ENCODE results near the gene ZNF74. TPM values are rescaled to one million over a fixed set of nuclear protein-coding genes. Genes with fewer than 3 reads are reported as not detected.
"Not testable (repeated sequence)": the region's sequence is repeated elsewhere in the genome, so short reads cannot be mapped to it uniquely, and the experiment has no call there.

The ZNF74 gene
- total and polyA plus RNA-seq, 2 donors: 5.0 to 6.1 TPM

GRCh38 chr22:20441631-20442484 lies 47.9 kb downstream of the ZNF74 start:
- Histone ChIP-seq H3K4me1 (ENCODE audit: control insufficient read depth in 2 of 2, insufficient read depth in 2 of 2, low read length in 2 of 2) (peaks cover 0 to 5% of the 10 kb centered on the region in 2 donors), H3K27ac (ENCODE audit: low read depth in 1 of 2, low read length in 1 of 2) (no peak overlapping the region), H3K9me3 (ENCODE audit: control insufficient read depth in 2 of 2, insufficient read depth in 1 of 2, low read length in 1 of 2) (no peaks in the 10 kb centered on the region), H3K4me3 (ENCODE audit: low read length in 2 of 2) (no peak overlapping the region), H3K36me3 (ENCODE audit: control insufficient read depth in 2 of 2, insufficient read depth in 2 of 2, low read length in 1 of 2) (peaks cover 0 to 8% of the 10 kb centered on the region in 2 donors), H3K27me3 (ENCODE audit: control insufficient read depth in 2 of 2, insufficient read depth in 1 of 2, low read length in 1 of 2) (peaks cover 11 to 40% of the 10 kb centered on the region in 2 donors)
- WGBS: 97% methylated on average over 21 of the region's 21 CpGs
- DNase-seq (ENCODE audit: low read depth in 6 of 9, low spot score in 9 of 9): no peak

- Histone ChIP-seq H3K27ac (ENCODE audit: low read depth in 1 of 2, low read length in 1 of 2) (no peak overlapping the region), H3K4me3 (ENCODE audit: low read length in 2 of 2) (no peak overlapping the region), H3K9me3 (ENCODE audit: control insufficient read depth in 2 of 2, insufficient read depth in 1 of 2, low read length in 1 of 2) (no peaks in the 10 kb centered on the region), H3K27me3 (ENCODE audit: control insufficient read depth in 2 of 2, insufficient read depth in 1 of 2, low read length in 1 of 2) (peaks cover 11 to 33% of the 10 kb centered on the region in 2 donors), H3K4me1 (ENCODE audit: control insufficient read depth in 2 of 2, insufficient read depth in 2 of 2, low read length in 2 of 2) (no peaks in the 10 kb centered on the region), H3K36me3 (ENCODE audit: control insufficient read depth in 2 of 2, insufficient read depth in 2 of 2, low read length in 1 of 2) (peaks cover 0 to 8% of the 10 kb centered on the region in 2 donors)
- WGBS: 95% methylated on average over 7 of the region's 7 CpGs
- no peak for DNase-seq (ENCODE audit: low read depth in 6 of 9, low spot score in 9 of 9)
These were observed 48.7 kb downstream of the ZNF74 start for GRCh38 chr22:20442485-20443284.

- H3K27ac ChIP-seq (ENCODE audit: low read depth in 1 of 2, low read length in 1 of 2): no peak overlapping the region
- WGBS: 99% methylated on average over 4 of the region's 4 CpGs
- DNase-seq (ENCODE audit: low read depth in 6 of 9, low spot score in 9 of 9): no peak
- no peaks in the 10 kb centered on the region for H3K9me3 ChIP-seq (ENCODE audit: control insufficient read depth in 2 of 2, insufficient read depth in 1 of 2, low read length in 1 of 2)
- H3K4me1 ChIP-seq (ENCODE audit: control insufficient read depth in 2 of 2, insufficient read depth in 2 of 2, low read length in 2 of 2): no peaks in the 10 kb centered on the region
- no peak overlapping the region for H3K4me3 ChIP-seq (ENCODE audit: low read length in 2 of 2)
- peaks cover 0 to 17% of the 10 kb centered on the region in 2 donors for H3K27me3 ChIP-seq (ENCODE audit: control insufficient read depth in 2 of 2, insufficient read depth in 1 of 2, low read length in 1 of 2)
- H3K36me3 ChIP-seq (ENCODE audit: control insufficient read depth in 2 of 2, insufficient read depth in 2 of 2, low read length in 1 of 2): peaks cover 0 to 8% of the 10 kb centered on the region in 2 donors
These were observed 50.4 kb downstream of the ZNF74 start for GRCh38 chr22:20444325-20444724.

GRCh38 chr22:20446383-20446970 lies 52.5 kb downstream of the ZNF74 start:
- Histone ChIP-seq H3K27me3 (ENCODE audit: control insufficient read depth in 2 of 2, insufficient read depth in 1 of 2, low read length in 1 of 2) (no peaks in the 10 kb centered on the region), H3K9me3 (ENCODE audit: control insufficient read depth in 2 of 2, insufficient read depth in 1 of 2, low read length in 1 of 2) (no peaks in the 10 kb centered on the region), H3K27ac (ENCODE audit: low read depth in 1 of 2, low read length in 1 of 2) (no peak overlapping the region), H3K36me3 (ENCODE audit: control insufficient read depth in 2 of 2, insufficient read depth in 2 of 2, low read length in 1 of 2) (peaks cover 0 to 8% of the 10 kb centered on the region in 2 donors), H3K4me1 (ENCODE audit: control insufficient read depth in 2 of 2, insufficient read depth in 2 of 2, low read length in 2 of 2) (no peaks in the 10 kb centered on the region), H3K4me3 (ENCODE audit: low read length in 2 of 2) (no peak overlapping the region)
- no peak for DNase-seq (ENCODE audit: low read depth in 6 of 9, low spot score in 9 of 9)
- 98% methylated on average over 21 of the region's 21 CpGs for WGBS

GRCh38 chr22:20448630-20449029 lies 54.7 kb downstream of the ZNF74 start:
- Histone ChIP-seq H3K27ac (ENCODE audit: low read depth in 1 of 2, low read length in 1 of 2) (no peak overlapping the region), H3K27me3 (ENCODE audit: control insufficient read depth in 2 of 2, insufficient read depth in 1 of 2, low read length in 1 of 2) (no peaks in the 10 kb centered on the region), H3K9me3 (ENCODE audit: control insufficient read depth in 2 of 2, insufficient read depth in 1 of 2, low read length in 1 of 2) (no peaks in the 10 kb centered on the region), H3K4me1 (ENCODE audit: control insufficient read depth in 2 of 2, insufficient read depth in 2 of 2, low read length in 2 of 2) (no peaks in the 10 kb centered on the region), H3K36me3 (ENCODE audit: control insufficient read depth in 2 of 2, insufficient read depth in 2 of 2, low read length in 1 of 2) (peaks cover 0 to 3% of the 10 kb centered on the region in 2 donors), H3K4me3 (ENCODE audit: low read length in 2 of 2) (no peak overlapping the region)
- 98% methylated on average over 5 of the region's 5 CpGs for WGBS
- no peak for DNase-seq (ENCODE audit: low read depth in 6 of 9, low spot score in 9 of 9)

GRCh38 chr22:20449819-20450550 lies 56.0 kb downstream of the ZNF74 start:
- Histone ChIP-seq H3K9me3 (ENCODE audit: control insufficient read depth in 2 of 2, insufficient read depth in 1 of 2, low read length in 1 of 2) (no peaks in the 10 kb centered on the region), H3K4me1 (ENCODE audit: control insufficient read depth in 2 of 2, insufficient read depth in 2 of 2, low read length in 2 of 2) (no peaks in the 10 kb centered on the region), H3K27me3 (ENCODE audit: control insufficient read depth in 2 of 2, insufficient read depth in 1 of 2, low read length in 1 of 2) (no peaks in the 10 kb centered on the region), H3K27ac (ENCODE audit: low read depth in 1 of 2, low read length in 1 of 2) (no peak overlapping the region), H3K36me3 (ENCODE audit: control insufficient read depth in 2 of 2, insufficient read depth in 2 of 2, low read length in 1 of 2) (peaks cover 0 to 3% of the 10 kb centered on the region in 2 donors), H3K4me3 (ENCODE audit: low read length in 2 of 2) (no peak overlapping the region)
- DNase-seq (ENCODE audit: low read depth in 6 of 9, low spot score in 9 of 9): no peak
- WGBS: 98% methylated on average over 19 of the region's 19 CpGs

GRCh38 chr22:20450551-20450906 lies 56.6 kb downstream of the ZNF74 start:
- H3K9me3 ChIP-seq (ENCODE audit: control insufficient read depth in 2 of 2, insufficient read depth in 1 of 2, low read length in 1 of 2): no peaks in the 10 kb centered on the region
- no peaks in the 10 kb centered on the region for H3K27me3 ChIP-seq (ENCODE audit: control insufficient read depth in 2 of 2, insufficient read depth in 1 of 2, low read length in 1 of 2)
- no peak for DNase-seq (ENCODE audit: low read depth in 6 of 9, low spot score in 9 of 9)
- H3K4me3 ChIP-seq (ENCODE audit: low read length in 2 of 2): no peak overlapping the region
- H3K27ac ChIP-seq (ENCODE audit: low read depth in 1 of 2, low read length in 1 of 2): no peak overlapping the region
- peaks cover 0 to 3% of the 10 kb centered on the region in 2 donors for H3K36me3 ChIP-seq (ENCODE audit: control insufficient read depth in 2 of 2, insufficient read depth in 2 of 2, low read length in 1 of 2)
- 100% methylated on average over 1 of the region's 1 CpG for WGBS
- no peaks in the 10 kb centered on the region for H3K4me1 ChIP-seq (ENCODE audit: control insufficient read depth in 2 of 2, insufficient read depth in 2 of 2, low read length in 2 of 2)

GRCh38 chr22:20451129-20451778 lies 57.3 kb downstream of the ZNF74 start:
- not testable (repeated sequence) for DNase-seq (ENCODE audit: low read depth in 6 of 9, low spot score in 9 of 9); H3K9me3 ChIP-seq (ENCODE audit: control insufficient read depth in 2 of 2, insufficient read depth in 1 of 2, low read length in 1 of 2); H3K27me3 ChIP-seq (ENCODE audit: control insufficient read depth in 2 of 2, insufficient read depth in 1 of 2, low read length in 1 of 2); H3K4me3 ChIP-seq (ENCODE audit: low read length in 2 of 2); H3K36me3 ChIP-seq (ENCODE audit: control insufficient read depth in 2 of 2, insufficient read depth in 2 of 2, low read length in 1 of 2); H3K27ac ChIP-seq (ENCODE audit: low read depth in 1 of 2, low read length in 1 of 2); H3K4me1 ChIP-seq (ENCODE audit: control insufficient read depth in 2 of 2, insufficient read depth in 2 of 2, low read length in 2 of 2)
- WGBS: 96% methylated on average over 15 of the region's 15 CpGs
